H9 (cell line): ENCODE data around the gene SLC7A6. TPM values are rescaled to one million over a fixed set of nuclear protein-coding genes. Genes with fewer than 3 reads are reported as not detected.

Experiments used
- DNase-seq: peaks from one replicate; pipeline ENCODE4 v3.0.0-alpha.2; 2017
- H2AFZ ChIP-seq: one replicate; pipeline ENCODE4 v1.6.1; 2013; ENCODE audit warnings: mild to moderate bottlenecking, low read length, control low read depth, moderate library complexity
- H2AK5ac ChIP-seq: 2 replicates; pipeline ENCODE4 v1.6.1; 2013; ENCODE audit warnings: low read length, control low read depth, mixed read lengths; ENCODE audit not compliant: insufficient read length
- H2BK120ac ChIP-seq: one replicate; pipeline ENCODE4 v1.6.1; 2013; ENCODE audit warnings: low read depth, mild to moderate bottlenecking, low read length, control low read depth, inconsistent platforms; ENCODE audit not compliant: poor library complexity, severe bottlenecking
- H2BK12ac ChIP-seq: 2 replicates; pipeline ENCODE4 v1.6.1; 2013; ENCODE audit warnings: low read length, control low read depth, mixed read lengths, low read depth; ENCODE audit not compliant: insufficient read length
- H2BK15ac ChIP-seq: 2 replicates; pipeline ENCODE4 v1.6.1; 2013; ENCODE audit warnings: low read depth, low read length, control low read depth
- H2BK20ac ChIP-seq: one replicate; pipeline ENCODE4 v1.6.1; 2013; ENCODE audit warnings: low read depth, mild to moderate bottlenecking, low read length, control low read depth, inconsistent platforms; ENCODE audit not compliant: poor library complexity, severe bottlenecking
- H2BK5ac ChIP-seq: 2 replicates; pipeline ENCODE4 v1.6.1; 2013; ENCODE audit warnings: low read length, control low read depth, mixed read lengths; ENCODE audit not compliant: insufficient read length
- H3K14ac ChIP-seq: 2 replicates; pipeline ENCODE4 v1.6.1; 2013; ENCODE audit warnings: low read length, control low read depth; ENCODE audit not compliant: insufficient read depth
- H3K18ac ChIP-seq: 2 replicates; pipeline ENCODE4 v1.6.1; 2013; ENCODE audit warnings: low read depth, mild to moderate bottlenecking, mixed read lengths, low read length, control low read depth; ENCODE audit not compliant: insufficient read length
- H3K23ac ChIP-seq: 2 replicates; pipeline ENCODE4 v1.6.1; 2013; ENCODE audit warnings: low read length, control low read depth, mixed read lengths, low read depth; ENCODE audit not compliant: insufficient read length
- H3K23me2 ChIP-seq: 2 replicates; pipeline ENCODE4 v1.6.1; 2013; ENCODE audit warnings: low read depth, mild to moderate bottlenecking, mixed read lengths, low read length, control low read depth; ENCODE audit not compliant: insufficient read length, poor library complexity, severe bottlenecking
- H3K27ac ChIP-seq: 2 replicates; pipeline ENCODE4 v1.5.1; 2013; ENCODE audit warnings: low read length, control low read depth, mixed read lengths, low read depth; ENCODE audit not compliant: insufficient read length
- H3K27me3 ChIP-seq: 2 replicates; pipeline ENCODE4 v1.6.1; 2013; ENCODE audit warnings: low read length, control low read depth, inconsistent platforms; ENCODE audit not compliant: insufficient read depth
- H3K4ac ChIP-seq: 2 replicates; pipeline ENCODE4 v1.6.1; 2013; ENCODE audit warnings: low read depth, mild to moderate bottlenecking, control low read depth, inconsistent platforms, low read length, moderate library complexity
- H3K4me1 ChIP-seq: 2 replicates; pipeline ENCODE4 v1.6.1; 2013; ENCODE audit warnings: low read length, control low read depth, inconsistent platforms; ENCODE audit not compliant: insufficient read depth
- H3K4me2 ChIP-seq: 2 replicates; pipeline ENCODE4 v1.6.1; 2013; ENCODE audit warnings: low read length, control low read depth, mixed read lengths; ENCODE audit not compliant: insufficient read length, insufficient read depth
- H3K56ac ChIP-seq: 2 replicates; pipeline ENCODE4 v1.6.1; 2013; ENCODE audit warnings: low read depth, mild to moderate bottlenecking, mixed read lengths, low read length, control low read depth; ENCODE audit not compliant: insufficient read length
- H3K79me1 ChIP-seq: 2 replicates; pipeline ENCODE4 v1.6.1; 2013; ENCODE audit warnings: low read depth, mild to moderate bottlenecking, moderate library complexity, low read length, control low read depth, inconsistent platforms; ENCODE audit not compliant: insufficient read depth, poor library complexity, severe bottlenecking
- H3K79me2 ChIP-seq: 2 replicates; pipeline ENCODE4 v1.6.1; 2013; ENCODE audit warnings: low read length, control low read depth, inconsistent platforms; ENCODE audit not compliant: insufficient read depth
- H3K9ac ChIP-seq: 2 replicates; pipeline ENCODE4 v1.6.1; 2013; ENCODE audit warnings: low read length, control low read depth, mixed read lengths; ENCODE audit not compliant: insufficient read length; ENCODE audit errors: extremely low read depth
- H3K9me3 ChIP-seq: one replicate; pipeline ENCODE4 v1.6.1; 2013; ENCODE audit warnings: low read depth, low read length, inconsistent platforms; ENCODE audit not compliant: control insufficient read depth
- H3T11ph ChIP-seq: one replicate; pipeline ENCODE4 v1.6.1; 2013; ENCODE audit warnings: mild to moderate bottlenecking, low read length, control low read depth, inconsistent platforms
- H4K20me1 ChIP-seq: one replicate; pipeline ENCODE4 v1.6.1; 2013; ENCODE audit not compliant: control insufficient read depth, insufficient read length, insufficient read depth
- H4K5ac ChIP-seq: 2 replicates; pipeline ENCODE4 v1.6.1; 2013; ENCODE audit warnings: low read depth, mild to moderate bottlenecking, mixed read lengths, low read length, control low read depth; ENCODE audit not compliant: insufficient read length
- H4K8ac ChIP-seq: replicated peaks from 2 replicates; pipeline ENCODE4 v1.6.1; 2013; ENCODE audit warnings: low read length, control low read depth, mixed read lengths, low read depth; ENCODE audit not compliant: insufficient read length
- H4K91ac ChIP-seq: 2 replicates; pipeline ENCODE4 v1.6.1; 2013; ENCODE audit warnings: low read depth, mild to moderate bottlenecking, moderate library complexity, mixed read lengths, low read length, control low read depth; ENCODE audit not compliant: insufficient read length
- H3K27ac Mint-ChIP-seq, 3 experiments: 2 replicates in 2 of 3; 3 replicates in 1 of 3; pipeline ENCODE4 v1.8.0; 2020 to 2021; ENCODE audit warnings: mixed read lengths in 3 of 3, mild to moderate bottlenecking in 1 of 3, moderate library complexity in 1 of 3
- H3K27me3 Mint-ChIP-seq: 2 replicates; pipeline ENCODE4 v1.8.0; 2021; ENCODE audit warnings: low read depth, mild to moderate bottlenecking, moderate library complexity, mixed read lengths
- H3K36me3 Mint-ChIP-seq, 3 experiments: 2 replicates in 2 of 3; 3 replicates in 1 of 3; pipeline ENCODE4 v1.8.0; 2020 to 2021; ENCODE audit warnings: low read depth in 3 of 3, mixed read lengths in 3 of 3; ENCODE audit not compliant: insufficient read depth in 1 of 3
- H3K4me1 Mint-ChIP-seq, 2 experiments: 2 replicates each; pipeline ENCODE4 v1.8.0; 2020; ENCODE audit warnings: mixed read lengths in 2 of 2
- H3K4me3 Mint-ChIP-seq, 2 experiments: 2 replicates in 1 of 2; 3 replicates in 1 of 2; pipeline ENCODE4 v1.8.0; 2020 to 2021; ENCODE audit warnings: mild to moderate bottlenecking in 2 of 2, mixed read lengths in 2 of 2, moderate library complexity in 1 of 2
- H3K9me3 Mint-ChIP-seq, 2 experiments: 2 replicates in 1 of 2; 3 replicates in 1 of 2; pipeline ENCODE4 v1.8.0; 2020; ENCODE audit warnings: mild to moderate bottlenecking in 2 of 2, mixed read lengths in 2 of 2, moderate library complexity in 1 of 2
- CTCF ChIP-seq: fragments of 200-600 bp; sonication (generic); conservative IDR thresholded peaks from 3 replicates; pipeline ENCODE4 v1.8.0; 2021; ENCODE audit warnings: antibody characterized with exemption, mild to moderate bottlenecking
- WGBS: extraction: QIAGEN DNeasy Blood & Tissue Kit; methylation state at CpG from one replicate; pipeline ENCODE4 v1.1.7; 2013; ENCODE audit warnings: missing lambda C conversion rate, low lambda C conversion rate, mixed read lengths; ENCODE audit not compliant: insufficient read length; ENCODE audit errors: extremely low coverage; 5-methylcytosine and 5-hydroxymethylcytosine counted together
- total RNA-seq: library from RNA; stranded (reverse); gene quantifications from 2 replicates; pipeline ENCODE4 v1.2.1, GENCODE V29; 2021

The SLC7A6 gene
- total RNA-seq, 1 experiment from 2014 or later = 21.1 TPM

DNA sequence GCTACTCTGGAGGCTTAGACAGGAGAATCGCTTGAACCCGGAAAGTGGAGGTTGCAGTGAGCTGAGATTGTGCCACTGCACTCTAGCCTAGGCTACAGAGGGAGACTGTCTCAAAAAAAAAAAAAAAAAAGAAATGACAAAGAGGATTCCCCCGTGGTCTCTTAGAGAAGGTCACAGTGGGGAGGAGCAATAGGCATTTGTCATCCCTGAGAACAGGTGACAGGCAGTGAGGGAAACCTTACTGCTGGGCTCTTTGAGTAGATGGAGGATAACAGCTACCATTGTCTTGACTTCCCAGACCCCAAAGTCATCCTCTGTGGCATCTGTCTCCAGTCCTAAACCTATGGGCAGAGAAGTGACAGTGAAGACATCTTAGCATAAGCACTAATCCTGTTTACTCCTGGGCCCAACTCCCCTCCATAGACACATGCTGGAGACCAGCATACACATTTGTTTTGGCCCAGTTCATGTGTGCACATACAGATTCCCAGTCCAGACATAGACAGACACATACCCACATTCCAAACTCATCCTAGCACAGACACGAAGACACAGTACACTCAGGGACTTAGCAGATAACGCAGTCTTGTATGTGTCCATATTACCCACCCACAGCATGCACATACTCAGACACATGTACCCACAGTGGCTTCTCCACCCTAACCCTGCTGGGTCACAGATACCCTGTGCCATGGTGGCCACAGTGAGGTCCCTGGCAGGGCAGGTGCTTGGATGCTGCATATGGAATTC, 31.1 kb upstream of the SLC7A6 start:
- Histone ChIP-seq H4K5ac (no peak overlapping the region), H3K9ac (no peak overlapping the region), H2AFZ (no peak overlapping the region), H4K8ac (no peak overlapping the region), H3K9me3 (no peaks in the 10 kb centered on the region), H2BK20ac (no peak overlapping the region), H2BK15ac (no peak overlapping the region), H3K4ac (no peak overlapping the region), H4K91ac (no peak overlapping the region), H3K27ac (no peak overlapping the region), H2AK5ac (no peak overlapping the region), H2BK5ac (no peak overlapping the region), H2BK12ac (no peak overlapping the region), H3K23ac (no peak overlapping the region), H3K79me2 (no peaks in the 10 kb centered on the region; the same call in 1 of the 2 replicates), H3K23me2 (peaks cover 13% of the 10 kb centered on the region), H3T11ph (no peak overlapping the region), H4K20me1 (no peaks in the 10 kb centered on the region), H3K4me1 (no peaks in the 10 kb centered on the region; the same call in 1 of the 2 replicates), H3K18ac (no peak overlapping the region), H3K14ac (no peak overlapping the region), H3K27me3 (no peaks in the 10 kb centered on the region), H3K56ac (no peak overlapping the region), H3K4me2 (no peak overlapping the region), H3K79me1 (no peaks in the 10 kb centered on the region), H2BK120ac (no peak overlapping the region)
- Mint-ChIP-seq H3K4me3 (peak overlapping the region; percentile 12 to 21; a peak in 3 of 5 replicates), H3K27ac (peak overlapping the region in 1 of 3 experiments; percentile 60; a peak in 1 of 7 replicates), H3K9me3 (no peaks in the 10 kb centered on the region), H3K4me1 (peaks cover 22 to 29% of the 10 kb centered on the region in 2 experiments), H3K27me3 (peaks cover 3% of the 10 kb centered on the region; the same call in 1 of the 2 replicates), H3K36me3 (peaks cover 10 to 50% (median 46%) of the 10 kb centered on the region in 3 experiments)
- no CpG with 5 or more reads among the region's 5 CpGs for WGBS
- TF ChIP-seq CTCF = no peak
- no peak for DNase-seq
